ENCODE measurements around the gene ELOA2.
"Not testable (repeated sequence)": the region's sequence is repeated elsewhere in the genome, so short reads cannot be mapped to it uniquely, and the experiment has no call there.

The ELOA2 gene

DNA sequence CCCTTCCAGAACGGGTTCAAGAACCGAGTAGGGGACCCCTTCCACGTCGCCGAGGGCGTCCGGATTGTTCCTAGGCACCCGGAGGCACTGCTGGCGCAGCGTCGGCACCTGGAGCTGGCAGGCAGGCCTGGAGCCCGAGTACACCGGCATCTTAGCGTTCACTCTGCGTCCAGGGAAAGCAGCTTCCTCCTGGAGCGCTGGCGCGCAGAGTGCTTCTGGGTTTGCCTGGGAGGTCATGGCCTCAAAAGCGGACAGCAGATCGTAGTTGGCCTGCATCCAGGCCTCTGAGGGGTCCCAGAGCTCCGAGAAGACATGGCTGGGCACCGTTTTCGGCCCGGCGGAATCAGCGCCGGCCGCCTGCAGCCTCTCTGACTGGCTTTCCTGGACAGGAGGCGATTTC lies 12.6 kb downstream of the ELOA2 start:
- not testable (repeated sequence) for DNase-seq

DNA sequence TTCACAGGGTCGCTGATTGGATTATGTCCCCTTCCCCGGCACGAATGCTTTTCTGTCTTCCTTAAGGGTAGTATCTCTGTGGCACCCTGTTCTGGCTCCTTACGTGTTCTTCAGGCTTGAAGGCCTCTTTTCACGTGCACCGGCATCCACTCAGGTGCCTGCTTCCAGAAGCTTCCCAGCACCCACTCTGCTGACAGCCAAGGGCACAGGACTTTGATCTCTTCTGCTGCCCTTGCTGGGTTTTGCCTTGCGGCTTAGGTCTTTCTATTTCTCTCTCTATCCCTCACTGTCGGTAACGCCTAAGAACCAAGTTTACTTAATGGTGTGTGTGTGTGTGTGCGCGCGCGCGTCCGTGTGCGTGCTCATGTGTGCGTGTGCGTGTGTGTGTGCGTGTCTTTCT lies 14.7 kb downstream of the ELOA2 start:
- DNase-seq: not testable (repeated sequence)

DNA sequence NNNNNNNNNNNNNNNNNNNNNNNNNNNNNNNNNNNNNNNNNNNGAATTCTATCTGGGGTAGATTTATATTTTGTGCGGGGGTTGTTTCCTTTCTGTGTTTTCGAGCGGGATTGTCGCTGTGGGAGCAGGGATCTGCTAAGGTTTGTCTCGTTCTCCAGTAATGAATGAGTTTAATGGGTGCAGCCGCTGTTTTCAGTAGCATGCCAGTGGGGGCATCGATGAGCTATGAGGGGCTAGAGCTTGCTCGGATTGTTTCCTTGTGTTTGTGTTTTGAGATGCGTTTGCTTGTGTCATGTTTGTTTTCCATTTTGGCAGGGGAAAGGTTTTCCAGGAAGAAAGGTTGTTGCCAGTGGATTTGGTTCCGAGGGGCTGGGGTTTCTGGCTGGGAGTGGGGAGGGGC lies 15.6 kb downstream of the ELOA2 start:
- DNase-seq: not testable (repeated sequence)

Data from SW 1271 (cell line).